ENCODE data around the gene KIR3DL1.
"Not testable (repeated sequence)": the region's sequence is repeated elsewhere in the genome, so short reads cannot be mapped to it uniquely, and the experiment has no call there.

The KIR3DL1 gene

GRCh38 chr19:54817670-54818536, 1.6 kb downstream of the KIR3DL1 start:
- no peak for DNase-seq

GRCh38 chr19:54824416-54824815, 8.1 kb downstream of the KIR3DL1 start:
- not testable (repeated sequence) for DNase-seq

- DNase-seq, result not testable (repeated sequence)
These were observed 9.1 kb downstream of the KIR3DL1 start for GRCh38 chr19:54825326-54825725.

GRCh38 chr19:54828064-54828463, 11.8 kb downstream of the KIR3DL1 start:
- DNase-seq, result not testable (repeated sequence)

GRCh38 chr19:54832496-54832895, 16.2 kb downstream of the KIR3DL1 start, which contains the start of gene KIR2DS4:
KIR2DS4 (plus strand) TSS chr19:54832676.
- not testable (repeated sequence) for DNase-seq

- DNase-seq, result not testable (repeated sequence)
These were observed 18.9 kb downstream of the KIR3DL1 start for GRCh38 chr19:54835126-54835525.

- not testable (repeated sequence) for DNase-seq
These were observed 21.3 kb downstream of the KIR3DL1 start for GRCh38 chr19:54837522-54837921.

GRCh38 chr19:54843171-54843570, 26.9 kb downstream of the KIR3DL1 start:
- not testable (repeated sequence) for DNase-seq

GRCh38 chr19:54850061-54850640, 33.9 kb downstream of the KIR3DL1 start, which contains the start of gene KIR3DL2:
KIR3DL2 (plus strand) TSS chr19:54850443; CDS start chr19:54850476, 33 bp downstream.
- DNase-seq, result not testable (repeated sequence)

GRCh38 chr19:54850930-54851329, 34.7 kb downstream of the KIR3DL1 start:
- DNase-seq, result no peak

GRCh38 chr19:54851353-54851752, 35.1 kb downstream of the KIR3DL1 start:
- DNase-seq, result no peak

- DNase-seq, result not testable (repeated sequence)
These were observed 39.0 kb downstream of the KIR3DL1 start for GRCh38 chr19:54855241-54855640.

- not testable (repeated sequence) for DNase-seq
These were observed 42.2 kb downstream of the KIR3DL1 start for GRCh38 chr19:54858476-54858875.

- DNase-seq, result not testable (repeated sequence)
These were observed 43.2 kb downstream of the KIR3DL1 start for GRCh38 chr19:54859421-54859820.

GRCh38 chr19:54863459-54863858, 47.2 kb downstream of the KIR3DL1 start:
- not testable (repeated sequence) for DNase-seq

- DNase-seq, result no peak
These were observed 55.4 kb downstream of the KIR3DL1 start for GRCh38 chr19:54871696-54872095.

- no peak for DNase-seq
These were observed 57.7 kb downstream of the KIR3DL1 start, which contains the start of gene FCAR for GRCh38 chr19:54873990-54874389. FCAR (plus strand) TSS chr19:54874235; CDS start chr19:54874290, 55 bp downstream.

- no peak for DNase-seq
These were observed 59.2 kb downstream of the KIR3DL1 start for GRCh38 chr19:54875506-54875905.

- DNase-seq, result no peak
These were observed 61.2 kb downstream of the KIR3DL1 start for GRCh38 chr19:54877471-54877870.
